Nephron (organoid): Measurements from ENCODE around the gene MET.
A peak's percentile ranks its signal among the peaks of the same experiment; 100 is the strongest.

Experiments
- H3K27ac Mint-ChIP-seq, 3 experiments: 2 replicates each; pipeline ENCODE4 v1.8.0; 2020; ENCODE audit warnings: mixed read lengths in 3 of 3, mild to moderate bottlenecking in 2 of 3, moderate library complexity in 1 of 3
- H3K27me3 Mint-ChIP-seq: 2 replicates; pipeline ENCODE4 v1.8.0; 2021; ENCODE audit warnings: low read depth, mild to moderate bottlenecking, moderate library complexity, mixed read lengths
- H3K36me3 Mint-ChIP-seq: 2 replicates; pipeline ENCODE4 v1.8.0; 2020; ENCODE audit warnings: low read depth, mixed read lengths
- H3K4me1 Mint-ChIP-seq: 2 replicates; pipeline ENCODE4 v1.8.0; 2020; ENCODE audit warnings: mixed read lengths
- H3K4me3 Mint-ChIP-seq, 3 experiments: 2 replicates each; pipeline ENCODE4 v1.8.0; 2020; ENCODE audit warnings: mild to moderate bottlenecking in 3 of 3, mixed read lengths in 3 of 3, moderate library complexity in 2 of 3
- H3K9me3 Mint-ChIP-seq: 2 replicates; pipeline ENCODE4 v1.8.0; 2020; ENCODE audit warnings: mixed read lengths
- TF ChIP-seq, protein P1 (sequence below), 3 experiments: fragments of 200-600 bp; sonication (generic); IDR thresholded peaks; one replicate each; pipeline ENCODE4 v1.5.0; 2021; ENCODE audit warnings: antibody characterized with exemption in 3 of 3; ENCODE audit not compliant: unreplicated experiment in 3 of 3

Gene MET

GRCh38 chr7:116763647-116764046 is 91.7 kb downstream of the MET start:
- Mint-ChIP-seq H3K9me3 (no peaks in the 10 kb centered on the region), H3K27me3 (no peaks in the 10 kb centered on the region), H3K4me3 (no peak overlapping the region), H3K4me1 (peaks cover 10% of the 10 kb centered on the region), H3K36me3 (peaks cover 11% of the 10 kb centered on the region), H3K27ac (no peak overlapping the region)
- TF ChIP-seq, protein P1, sequence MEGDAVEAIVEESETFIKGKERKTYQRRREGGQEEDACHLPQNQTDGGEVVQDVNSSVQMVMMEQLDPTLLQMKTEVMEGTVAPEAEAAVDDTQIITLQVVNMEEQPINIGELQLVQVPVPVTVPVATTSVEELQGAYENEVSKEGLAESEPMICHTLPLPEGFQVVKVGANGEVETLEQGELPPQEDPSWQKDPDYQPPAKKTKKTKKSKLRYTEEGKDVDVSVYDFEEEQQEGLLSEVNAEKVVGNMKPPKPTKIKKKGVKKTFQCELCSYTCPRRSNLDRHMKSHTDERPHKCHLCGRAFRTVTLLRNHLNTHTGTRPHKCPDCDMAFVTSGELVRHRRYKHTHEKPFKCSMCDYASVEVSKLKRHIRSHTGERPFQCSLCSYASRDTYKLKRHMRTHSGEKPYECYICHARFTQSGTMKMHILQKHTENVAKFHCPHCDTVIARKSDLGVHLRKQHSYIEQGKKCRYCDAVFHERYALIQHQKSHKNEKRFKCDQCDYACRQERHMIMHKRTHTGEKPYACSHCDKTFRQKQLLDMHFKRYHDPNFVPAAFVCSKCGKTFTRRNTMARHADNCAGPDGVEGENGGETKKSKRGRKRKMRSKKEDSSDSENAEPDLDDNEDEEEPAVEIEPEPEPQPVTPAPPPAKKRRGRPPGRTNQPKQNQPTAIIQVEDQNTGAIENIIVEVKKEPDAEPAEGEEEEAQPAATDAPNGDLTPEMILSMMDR (IDR thresholded peaks at IDR 0.05; ENCODE audit: unreplicated experiment in 3 of 3): no peak

GRCh38 chr7:116766881-116767280 is 94.9 kb downstream of the MET start:
- H3K36me3 Mint-ChIP-seq: peaks cover 7% of the 10 kb centered on the region
- H3K4me3 Mint-ChIP-seq: no peak overlapping the region
- peaks cover 15% of the 10 kb centered on the region for H3K4me1 Mint-ChIP-seq
- H3K27ac Mint-ChIP-seq: no peak overlapping the region
- no peaks in the 10 kb centered on the region for H3K27me3 Mint-ChIP-seq
- TF ChIP-seq, protein P1 (IDR thresholded peaks at IDR 0.05; ENCODE audit: unreplicated experiment in 3 of 3): no peak
- no peaks in the 10 kb centered on the region for H3K9me3 Mint-ChIP-seq

- no peak overlapping the region for H3K4me3 Mint-ChIP-seq
- TF ChIP-seq, protein P1 (IDR thresholded peaks at IDR 0.05; ENCODE audit: unreplicated experiment in 3 of 3): no peak
These were observed 97.5 kb downstream of the MET start for GRCh38 chr7:116769546-116769945.

DNA sequence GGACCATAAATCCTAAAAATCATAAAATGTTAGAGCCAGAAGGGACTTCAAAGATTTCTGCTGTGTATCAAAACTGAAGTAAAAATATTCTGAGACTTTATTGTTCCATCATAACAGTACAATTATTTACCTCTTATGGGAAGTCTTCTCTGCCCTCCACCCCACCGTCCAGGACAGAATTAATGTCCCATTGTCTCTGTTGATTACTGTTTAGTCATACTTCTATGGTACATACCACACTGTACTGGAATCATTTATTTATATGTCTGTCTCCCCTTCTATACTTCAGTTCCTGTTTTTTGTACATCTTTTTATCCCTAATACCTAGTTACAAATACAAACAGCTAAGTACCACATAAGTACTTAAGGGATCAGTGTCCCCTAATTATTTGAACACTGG is 98.9 kb downstream of the MET start:
- no peaks in the 10 kb centered on the region for H3K27me3 Mint-ChIP-seq
- peaks cover 14% of the 10 kb centered on the region for H3K36me3 Mint-ChIP-seq

More at GRCh38 chr7:116769546-116769945, 97.5 kb downstream of the MET start:
- Mint-ChIP-seq H3K36me3 (peaks cover 13% of the 10 kb centered on the region), H3K27me3 (no peaks in the 10 kb centered on the region), H3K9me3 (no peaks in the 10 kb centered on the region), H3K4me1 (peaks cover 5% of the 10 kb centered on the region), H3K27ac (peak overlapping the region in 1 of 3 experiments; percentile 34)

GRCh38 chr7:116771640-116772039 is 99.6 kb downstream of the MET start:
- H3K4me1 Mint-ChIP-seq: peaks cover 14% of the 10 kb centered on the region
- no peaks in the 10 kb centered on the region for H3K27me3 Mint-ChIP-seq
- H3K27ac Mint-ChIP-seq: peak overlapping the region; percentile 32 to 67 (median 58)
- peaks cover 14% of the 10 kb centered on the region for H3K36me3 Mint-ChIP-seq
- H3K4me3 Mint-ChIP-seq: no peak overlapping the region
- no peaks in the 10 kb centered on the region for H3K9me3 Mint-ChIP-seq
- TF ChIP-seq, protein P1 (IDR thresholded peaks at IDR 0.05; ENCODE audit: unreplicated experiment in 3 of 3): no peak

More for the DNA sequence above, 98.9 kb downstream of the MET start:
- H3K4me1 Mint-ChIP-seq: peaks cover 9% of the 10 kb centered on the region
- TF ChIP-seq, protein P1 (IDR thresholded peaks at IDR 0.05; ENCODE audit: unreplicated experiment in 3 of 3): no peak
- no peaks in the 10 kb centered on the region for H3K9me3 Mint-ChIP-seq
- H3K27ac Mint-ChIP-seq: no peak overlapping the region
- H3K4me3 Mint-ChIP-seq: no peak overlapping the region

GRCh38 chr7:116772423-116772863 is 100.4 kb downstream of the MET start:
- H3K4me3 Mint-ChIP-seq: no peak overlapping the region
- H3K27me3 Mint-ChIP-seq: no peaks in the 10 kb centered on the region
- TF ChIP-seq, protein P1 (IDR thresholded peaks at IDR 0.05; ENCODE audit: unreplicated experiment in 3 of 3): no peak
- H3K4me1 Mint-ChIP-seq: peaks cover 15% of the 10 kb centered on the region
- H3K9me3 Mint-ChIP-seq: no peaks in the 10 kb centered on the region
- H3K27ac Mint-ChIP-seq: peak overlapping the region; percentile 32 to 85 (median 76)
- H3K36me3 Mint-ChIP-seq: peaks cover 14% of the 10 kb centered on the region
